Activated naive CD8-positive, alpha-beta T cell treated with anti-CD3 and anti-CD28 coated beads, Interleukin-2, amount 50 U/mL, for 16 hours (primary cell): ENCODE data around the gene SUCNR1.
"Not testable (repeated sequence)": the region's sequence is repeated elsewhere in the genome, so short reads cannot be mapped to it uniquely, and the experiment has no call there.

Experiments
- DNase-seq: peaks from one replicate; pipeline ENCODE4 v3.0.0-alpha.2; 2020; ENCODE audit warnings: low read depth, low spot score

SUCNR1 gene

DNA sequence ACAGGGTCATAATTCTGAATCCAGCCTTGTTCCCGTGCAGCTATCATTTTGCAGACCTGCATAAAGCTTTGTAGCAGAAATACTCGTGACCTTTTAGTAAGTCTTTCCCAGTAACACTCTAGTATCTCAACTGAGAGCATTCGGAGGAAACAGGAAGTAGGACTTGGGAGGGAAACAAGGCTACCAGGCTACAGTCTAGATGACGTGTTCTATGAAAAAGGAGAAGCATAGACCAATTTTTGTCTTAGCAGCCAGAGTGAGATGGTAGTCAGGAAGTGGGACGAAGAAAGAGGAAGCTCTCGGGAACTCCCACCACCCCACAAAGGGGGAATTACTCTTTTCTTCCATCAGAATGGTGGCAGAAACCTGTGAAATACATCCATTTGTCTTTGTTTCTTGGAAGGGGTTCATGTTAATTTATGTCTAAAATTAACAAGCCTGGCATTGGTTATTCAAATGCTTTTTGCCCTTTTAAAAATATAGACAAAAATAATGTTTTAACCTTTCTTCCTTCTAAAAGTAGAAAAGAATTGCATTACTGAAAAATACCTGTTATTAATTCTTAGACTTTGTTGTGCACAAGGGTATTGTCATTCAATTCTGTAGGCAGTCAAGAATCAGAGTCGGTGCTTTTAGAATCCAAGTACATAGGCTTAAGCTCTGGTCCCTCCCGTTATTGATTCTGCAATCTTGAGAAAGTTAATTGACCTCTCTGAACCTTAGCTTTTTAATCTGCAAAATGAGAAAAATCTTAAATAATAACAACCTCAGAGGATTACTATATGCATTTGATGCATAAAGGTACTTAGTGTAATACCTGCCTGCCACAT is 1.6 kb upstream of the SUCNR1 start:
- DNase-seq, result no peak

DNA sequence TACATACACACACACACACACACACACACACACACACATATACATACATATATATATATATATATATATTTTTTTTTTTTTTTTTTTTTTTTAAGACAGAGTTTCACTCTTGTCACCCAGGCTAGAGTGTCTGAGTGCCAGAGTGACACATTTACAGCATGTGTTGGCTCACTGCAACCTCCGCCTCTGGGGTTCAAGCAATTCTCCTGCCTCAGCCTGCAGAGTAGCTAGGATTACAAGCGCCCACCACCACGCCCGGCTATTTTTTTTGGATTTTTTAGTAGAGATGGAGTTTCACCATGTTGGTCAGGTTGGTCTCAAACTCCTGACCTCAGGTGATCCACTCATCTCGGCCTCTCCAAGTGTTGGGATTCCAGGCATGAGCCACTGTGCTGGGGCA is 636 bp downstream of the SUCNR1 start:
- DNase-seq, result not testable (repeated sequence)

DNA sequence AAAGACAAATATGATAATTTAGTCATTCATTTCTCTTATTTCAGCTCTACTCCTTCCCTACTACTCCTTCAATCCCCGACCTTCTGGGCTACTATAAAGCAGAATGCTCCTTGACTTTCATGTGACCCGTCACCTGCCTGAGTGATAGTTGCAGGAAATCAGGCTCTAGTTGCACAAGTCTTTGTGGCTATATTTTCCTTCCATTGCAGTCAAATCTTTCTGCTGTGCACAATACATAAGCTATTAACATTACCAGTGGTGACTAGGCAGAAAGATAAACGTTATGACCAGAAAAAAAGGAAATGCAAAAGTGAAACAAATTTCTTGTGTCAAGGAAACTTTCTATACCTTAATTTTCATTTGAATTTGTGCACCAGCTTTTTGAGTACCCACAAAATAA is 2.3 kb downstream of the SUCNR1 start:
- no peak for DNase-seq

DNA sequence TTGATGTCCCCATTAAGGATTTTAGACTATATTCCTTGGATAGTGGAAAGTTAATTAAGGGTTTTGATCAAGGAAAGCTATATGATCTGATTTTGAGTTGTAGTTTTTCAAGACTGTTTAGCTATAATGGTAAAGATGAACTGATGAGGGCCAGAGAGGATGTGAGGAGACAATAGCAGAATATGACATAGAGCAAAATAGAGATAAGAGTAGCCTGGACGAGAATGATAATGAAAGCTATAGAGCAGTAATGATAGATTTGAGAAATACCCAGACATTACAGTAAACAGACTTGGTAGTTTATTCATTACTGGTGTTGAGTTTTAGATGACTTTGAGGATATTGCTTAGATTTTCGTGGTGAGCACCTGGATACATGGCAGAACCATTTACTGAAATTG is 3.8 kb downstream of the SUCNR1 start:
- DNase-seq, result no peak

DNA sequence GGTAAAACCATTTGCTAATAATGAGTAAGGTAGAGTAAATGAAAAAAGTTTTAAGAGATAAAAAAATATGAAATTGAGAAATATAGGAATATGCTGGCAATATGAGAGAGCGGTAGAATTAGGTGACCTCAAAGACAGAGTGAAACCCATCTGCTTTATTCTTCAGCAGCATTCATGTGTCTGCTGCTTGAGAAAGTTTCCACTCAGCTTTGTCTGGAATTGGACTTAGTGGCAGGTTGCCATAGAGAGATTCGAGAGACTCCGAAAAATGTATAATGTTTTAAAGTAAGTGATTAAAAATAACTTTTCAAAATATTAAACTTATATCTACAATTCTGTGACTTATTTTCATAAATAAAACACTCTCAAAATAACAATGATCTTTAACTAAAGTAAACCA is 5.0 kb downstream of the SUCNR1 start:
- no peak for DNase-seq

DNA sequence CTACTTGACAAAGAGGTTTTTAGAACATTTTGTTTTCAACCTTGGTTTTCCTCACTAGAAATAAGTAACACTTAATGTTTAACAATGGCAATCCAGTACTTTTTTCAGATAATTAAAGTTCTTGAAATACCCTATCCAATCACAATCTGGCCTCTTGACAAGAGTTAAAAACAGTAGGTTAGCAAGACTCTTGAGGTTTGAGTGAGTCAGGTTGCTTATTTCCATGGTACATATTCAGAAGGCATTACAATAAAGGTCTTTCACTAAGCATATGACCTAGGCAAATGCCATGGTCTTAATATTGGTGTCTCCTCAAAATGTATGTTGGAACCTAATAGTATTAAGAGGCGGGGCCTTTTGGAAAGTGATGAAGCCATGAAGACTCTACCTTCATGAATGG is 5.6 kb downstream of the SUCNR1 start:
- no peak for DNase-seq

DNA sequence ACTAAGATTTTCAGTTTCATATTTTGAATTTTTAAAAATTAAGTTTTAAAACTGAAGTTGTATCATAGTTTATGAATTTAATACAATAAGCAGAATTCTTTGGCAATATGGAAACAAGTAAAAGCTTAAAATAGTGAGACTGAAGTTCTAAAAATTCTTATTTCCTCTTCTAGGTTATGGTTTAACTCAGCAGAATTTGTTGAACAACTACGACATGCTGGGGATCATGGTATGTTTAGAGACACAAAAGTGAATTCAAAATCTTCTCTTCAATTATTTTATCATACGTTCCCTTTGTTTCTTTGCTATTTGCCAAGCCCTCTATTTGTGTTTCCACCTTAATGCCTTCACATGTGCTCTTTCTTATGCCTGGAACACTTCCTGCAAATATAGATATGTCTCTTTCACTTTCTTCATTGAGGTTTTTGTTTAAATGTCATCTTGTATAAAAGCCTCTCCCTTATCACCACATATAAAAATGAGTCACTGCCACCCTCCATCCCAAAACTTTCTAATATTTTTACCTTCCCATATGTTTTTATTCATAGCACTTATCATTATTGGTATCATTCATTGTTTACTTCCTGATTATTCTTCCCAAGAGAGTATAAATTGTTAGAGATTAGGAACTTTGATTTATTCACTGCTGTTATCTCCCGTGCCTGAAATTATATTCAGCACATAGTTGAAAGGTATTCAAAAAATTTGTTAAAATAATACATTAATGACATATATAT is 6.4 kb downstream of the SUCNR1 start:
- no peak for DNase-seq

DNA sequence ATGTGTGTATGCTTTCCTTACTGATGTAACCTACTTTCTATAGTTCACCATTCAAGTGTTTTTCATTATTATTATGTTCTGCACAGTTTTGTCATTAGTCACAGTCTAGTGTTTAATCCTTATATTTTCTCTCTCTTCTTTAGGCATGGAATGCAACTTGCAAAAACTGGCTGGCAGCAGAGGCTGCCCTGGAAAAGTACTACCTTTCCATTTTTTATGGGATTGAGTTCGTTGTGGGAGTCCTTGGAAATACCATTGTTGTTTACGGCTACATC is 6.9 kb downstream of the SUCNR1 start:
- DNase-seq, result no peak

DNA sequence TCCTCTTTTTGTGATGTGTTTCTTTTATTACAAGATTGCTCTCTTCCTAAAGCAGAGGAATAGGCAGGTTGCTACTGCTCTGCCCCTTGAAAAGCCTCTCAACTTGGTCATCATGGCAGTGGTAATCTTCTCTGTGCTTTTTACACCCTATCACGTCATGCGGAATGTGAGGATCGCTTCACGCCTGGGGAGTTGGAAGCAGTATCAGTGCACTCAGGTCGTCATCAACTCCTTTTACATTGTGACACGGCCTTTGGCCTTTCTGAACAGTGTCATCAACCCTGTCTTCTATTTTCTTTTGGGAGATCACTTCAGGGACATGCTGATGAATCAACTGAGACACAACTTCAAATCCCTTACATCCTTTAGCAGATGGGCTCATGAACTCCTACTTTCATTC is 7.7 kb downstream of the SUCNR1 start:
- DNase-seq, result no peak

DNA sequence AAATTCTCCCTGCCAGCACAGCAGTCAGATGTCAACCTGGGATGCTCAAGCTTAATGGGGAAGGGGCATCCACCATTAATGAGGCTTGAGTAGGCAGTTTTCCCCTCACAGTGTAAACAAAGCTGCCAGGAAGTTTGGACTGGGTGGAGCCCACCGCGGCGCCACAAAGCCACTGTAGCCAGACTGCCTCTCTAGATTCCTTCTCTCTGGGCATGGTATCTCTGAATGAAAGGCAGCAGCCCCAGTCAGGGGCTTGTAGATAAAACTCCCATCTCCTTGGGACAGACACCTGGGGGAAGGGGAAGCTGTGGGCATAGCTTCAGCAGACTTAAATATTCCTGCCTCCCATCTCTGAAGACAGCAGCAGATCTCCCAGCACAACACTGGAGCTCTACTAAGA is 12.0 kb downstream of the SUCNR1 start:
- DNase-seq, result not testable (repeated sequence)

DNA sequence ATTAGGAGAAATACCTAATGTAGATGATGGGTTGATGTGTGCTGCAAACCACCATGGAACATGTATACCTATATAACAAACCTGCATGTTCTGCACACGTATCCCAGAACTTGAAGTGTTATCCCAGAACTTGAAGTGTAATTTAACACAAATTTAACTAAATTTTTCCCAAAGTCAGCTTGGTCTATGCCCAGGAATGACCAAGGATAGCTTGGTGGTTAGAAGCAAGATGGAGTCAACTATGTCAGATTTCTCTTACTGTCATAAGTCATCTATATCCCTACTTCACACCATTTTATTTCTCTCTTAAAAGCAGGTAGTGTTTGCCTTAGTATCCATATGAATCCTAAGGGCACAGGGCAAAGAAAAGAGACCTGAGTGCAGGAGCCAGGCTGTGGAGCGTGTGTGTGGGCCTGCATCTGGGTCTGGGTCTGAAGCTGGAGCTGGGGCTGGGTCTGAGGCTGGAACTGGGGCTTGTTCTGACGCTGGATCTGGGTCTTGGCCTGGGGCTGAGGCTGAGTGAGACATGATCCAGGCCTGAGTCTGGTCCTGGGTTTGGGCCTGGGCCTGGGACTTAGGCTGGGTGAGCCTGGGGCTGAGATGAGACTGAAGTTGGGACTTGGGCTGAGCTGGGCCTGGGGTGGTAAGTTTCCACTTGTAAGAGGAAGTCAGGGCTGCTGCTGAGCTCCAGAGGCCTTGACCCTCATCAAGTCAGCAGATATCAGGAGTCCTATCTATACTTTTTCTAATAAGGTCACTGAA is 14.2 kb downstream of the SUCNR1 start:
- not testable (repeated sequence) for DNase-seq

DNA sequence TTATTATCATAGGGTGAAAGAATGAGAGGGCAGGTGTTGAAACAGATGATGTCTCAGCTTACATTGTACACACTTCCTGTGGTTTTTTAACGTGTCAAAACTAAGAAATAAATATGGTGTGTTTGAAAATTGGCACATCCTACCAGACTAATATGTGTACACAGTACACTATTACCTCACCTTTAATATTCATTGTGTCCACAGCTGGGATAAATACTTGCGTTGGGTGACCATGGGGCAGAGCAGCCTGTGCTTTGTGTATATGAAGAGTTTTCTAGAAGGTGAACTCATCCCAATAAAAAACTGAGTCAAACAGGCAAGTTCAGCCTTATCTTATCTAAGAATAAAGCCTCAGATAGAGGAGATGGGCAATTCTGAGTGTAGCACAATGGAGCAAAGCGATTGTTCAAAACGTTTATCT is 17.3 kb downstream of the SUCNR1 start:
- no peak for DNase-seq

DNA sequence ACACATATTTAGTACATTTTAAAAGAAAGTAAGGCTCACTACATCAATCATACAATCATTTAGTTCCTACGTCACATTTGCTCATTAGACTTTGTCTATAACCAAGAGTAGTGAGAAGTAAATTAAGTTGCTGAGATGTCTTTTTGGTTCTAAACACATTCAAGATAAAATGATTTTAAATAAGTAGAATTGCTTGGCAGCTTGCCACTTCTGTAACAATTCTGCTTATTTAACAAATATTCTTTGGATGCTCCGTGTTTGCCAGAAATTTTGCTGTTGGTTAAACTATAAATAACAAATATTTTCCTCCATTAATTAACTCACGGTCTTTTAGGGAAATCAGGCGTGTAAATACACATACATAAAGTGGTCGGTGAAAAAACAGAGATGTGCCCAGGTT is 18.3 kb downstream of the SUCNR1 start:
- DNase-seq, result no peak

DNA sequence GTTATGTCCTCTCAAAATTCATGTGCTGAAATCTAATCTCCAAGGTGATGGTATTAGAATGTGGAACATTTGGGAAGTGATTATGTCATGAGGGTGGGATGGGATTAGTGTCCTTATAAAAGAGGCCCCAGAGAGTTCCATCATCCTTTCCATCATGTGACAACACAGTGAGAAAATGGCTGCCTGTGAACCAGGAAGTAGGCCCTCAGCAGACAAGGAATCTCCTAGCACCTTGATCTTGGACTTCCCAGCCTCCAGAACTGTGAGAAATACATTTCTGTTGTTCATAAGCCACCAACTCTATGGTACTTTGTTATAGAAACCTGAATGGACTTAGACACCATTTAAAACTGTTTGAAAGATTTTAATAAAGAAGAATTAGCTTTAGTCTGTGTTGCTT is 20.8 kb downstream of the SUCNR1 start:
- DNase-seq, result no peak

DNA sequence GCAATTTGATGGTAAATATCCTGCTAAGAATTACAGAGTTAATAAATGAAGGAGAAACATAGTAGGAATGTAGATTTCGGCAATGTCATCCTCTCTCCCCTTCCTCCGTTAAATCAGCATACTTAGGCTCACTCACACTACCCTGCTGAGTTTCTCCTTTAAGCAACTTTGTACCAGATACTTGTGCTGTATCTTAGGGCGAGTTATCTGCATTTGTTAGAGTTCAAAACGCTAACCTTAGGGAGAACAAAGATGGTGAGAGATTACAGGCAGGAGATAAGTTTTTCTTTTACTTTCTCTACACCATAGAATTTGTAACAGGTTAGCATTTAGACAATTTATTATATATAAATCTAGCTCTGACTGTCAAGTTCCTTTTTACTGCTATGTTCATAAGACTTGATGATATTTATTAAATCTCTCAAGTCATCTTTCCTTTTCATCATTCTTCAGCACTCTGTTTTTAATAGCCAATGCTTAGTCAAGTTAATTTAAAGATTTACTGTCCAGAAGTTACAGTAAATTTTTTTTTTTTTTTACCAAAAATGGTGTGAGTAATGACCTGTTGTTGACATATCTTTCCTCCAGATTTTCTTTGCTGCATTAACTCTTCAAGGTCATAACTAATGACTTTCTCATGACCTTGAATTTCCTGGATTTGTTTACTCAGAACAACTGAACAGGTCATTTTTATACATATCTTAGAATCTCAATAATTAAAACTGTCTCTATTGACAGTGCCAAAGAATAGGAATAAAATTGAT is 22.2 kb downstream of the SUCNR1 start:
- no peak for DNase-seq

DNA sequence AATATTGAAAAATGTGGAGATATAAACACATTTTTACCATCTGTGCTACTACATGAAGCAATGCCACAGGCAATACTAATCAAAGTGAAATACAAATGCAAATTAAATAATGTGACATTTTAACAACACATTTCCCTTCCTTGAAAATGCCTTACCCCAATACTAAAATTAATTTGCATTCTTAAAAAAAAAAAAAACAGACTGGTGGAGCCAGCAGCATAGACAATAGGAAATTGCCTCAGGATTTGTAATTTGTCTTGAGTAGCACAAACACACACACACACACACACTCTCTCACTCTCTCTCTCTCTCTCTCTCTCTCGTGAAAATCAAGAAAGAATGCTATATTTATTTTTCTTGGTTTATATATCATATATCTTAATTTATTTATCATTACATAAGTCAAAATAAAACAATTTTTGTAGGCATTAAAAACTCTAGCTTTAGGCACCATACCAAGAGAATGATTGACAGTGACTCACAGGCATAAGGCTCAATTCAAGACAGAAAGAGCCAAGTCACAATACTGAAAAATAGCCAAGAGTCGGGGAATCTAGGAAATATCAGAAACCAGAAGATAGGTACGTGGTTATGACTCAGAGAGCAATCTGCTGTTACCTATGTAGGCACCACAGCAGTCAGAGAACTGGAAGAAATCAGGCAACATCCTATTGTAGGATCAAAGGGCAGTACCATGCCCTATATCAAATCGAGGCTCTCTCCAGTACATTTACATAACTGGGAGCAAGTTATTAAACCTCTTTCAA is 23.0 kb downstream of the SUCNR1 start:
- no peak for DNase-seq

DNA sequence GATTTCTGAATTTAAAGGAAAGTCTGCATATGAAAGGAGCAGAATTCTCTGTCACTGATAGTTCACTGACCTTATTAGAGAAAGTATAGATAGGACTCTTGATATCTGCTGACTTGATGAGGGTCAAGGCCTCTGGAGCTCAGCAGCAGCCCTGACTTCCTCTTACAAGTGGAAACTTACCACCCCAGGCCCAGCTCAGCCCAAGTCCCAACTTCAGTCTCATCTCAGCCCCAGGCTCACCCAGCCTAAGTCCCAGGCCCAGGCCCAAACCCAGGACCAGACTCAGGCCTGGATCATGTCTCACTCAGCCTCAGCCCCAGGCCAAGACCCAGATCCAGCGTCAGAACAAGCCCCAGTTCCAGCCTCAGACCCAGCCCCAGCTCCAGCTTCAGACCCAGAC is 24.7 kb downstream of the SUCNR1 start:
- DNase-seq, result not testable (repeated sequence)

DNA sequence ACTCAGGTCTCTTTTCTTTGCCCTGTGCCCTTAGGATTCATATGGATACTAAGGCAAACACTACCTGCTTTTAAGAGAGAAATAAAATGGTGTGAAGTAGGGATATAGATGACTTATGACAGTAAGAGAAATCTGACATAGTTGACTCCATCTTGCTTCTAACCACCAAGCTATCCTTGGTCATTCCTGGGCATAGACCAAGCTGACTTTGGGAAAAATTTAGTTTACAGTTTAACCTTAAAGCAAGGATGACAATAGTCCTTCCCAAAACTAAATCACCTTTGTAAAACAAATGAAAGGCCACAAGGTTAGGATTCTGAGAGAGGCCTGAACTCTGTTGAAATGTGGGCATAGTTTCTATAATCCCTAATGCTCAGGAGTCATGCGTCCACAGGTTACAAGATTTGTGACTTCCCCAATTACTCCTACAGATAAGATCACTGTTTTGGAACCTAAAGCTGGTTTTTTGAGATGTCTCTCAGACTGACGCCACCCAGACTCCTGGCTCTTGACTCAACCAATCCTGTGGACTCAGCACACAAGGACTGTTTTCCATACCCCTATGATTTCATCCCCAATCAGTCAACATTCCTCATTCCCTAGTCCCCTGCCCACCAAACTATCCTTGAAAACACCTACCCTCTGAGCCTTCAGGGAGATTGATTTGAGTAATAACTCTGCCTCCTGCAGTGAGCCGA is 25.3 kb downstream of the SUCNR1 start:
- not testable (repeated sequence) for DNase-seq

DNA sequence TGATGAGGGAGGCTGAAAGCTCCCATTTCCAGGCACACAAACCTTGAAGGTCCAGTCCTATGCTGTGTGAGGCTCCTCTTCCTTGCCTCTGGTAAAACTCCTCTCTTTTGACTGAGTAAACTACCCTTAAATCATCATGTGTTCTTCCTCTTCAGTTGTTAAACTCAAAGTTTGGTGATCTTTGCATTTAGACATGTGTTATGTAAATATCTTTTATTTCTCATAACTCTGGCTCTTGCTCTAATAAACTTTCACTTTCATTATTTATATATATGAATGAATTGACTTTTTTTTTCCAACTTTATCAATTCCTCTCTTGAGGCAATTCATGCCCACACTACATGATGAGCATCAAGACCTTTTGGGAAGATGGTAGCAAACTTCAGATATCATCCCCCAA is 26.6 kb downstream of the SUCNR1 start:
- DNase-seq, result no peak

DNA sequence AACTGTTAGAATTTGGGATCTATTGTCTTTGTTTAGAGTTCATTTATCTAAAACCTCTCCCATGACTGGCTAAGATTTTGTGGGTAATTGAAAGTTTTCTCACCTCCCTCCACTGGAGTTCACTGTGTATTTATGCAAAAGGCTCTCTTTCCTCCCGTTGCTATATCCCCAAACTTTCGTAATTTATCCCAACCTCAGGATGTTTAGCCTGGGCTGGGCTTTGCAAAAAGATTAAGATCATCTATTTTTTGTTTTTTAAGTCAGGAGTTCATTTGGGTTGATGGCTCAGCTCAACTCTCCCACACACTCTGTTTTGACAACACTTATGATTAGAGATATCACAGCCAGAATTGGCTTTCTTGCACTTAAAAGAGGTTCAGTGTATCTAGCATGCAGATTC is 27.0 kb downstream of the SUCNR1 start:
- no peak for DNase-seq
